Hepatocyte (in vitro differentiated cells): ENCODE data around the gene FLII. TPM values are rescaled to one million over a fixed set of nuclear protein-coding genes. Genes with fewer than 3 reads are reported as not detected.

ENCODE experiments used
- DNase-seq: peaks from one replicate; pipeline ENCODE4 v3.0.0-alpha.2; 2016; ENCODE audit warnings: low spot score
- H2AFZ ChIP-seq: fragments of 200-600 bp; sonication (generic); 2 replicates; pipeline ENCODE4 v1.6.0; 2016; ENCODE audit warnings: antibody characterized with exemption, mild to moderate bottlenecking
- H3K27ac ChIP-seq: fragments of 200-600 bp; sonication (generic); 2 replicates; pipeline ENCODE4 v1.5.1; 2016; ENCODE audit warnings: mild to moderate bottlenecking
- H3K27me3 ChIP-seq: fragments of 200-600 bp; sonication (generic); 2 replicates; pipeline ENCODE4 v1.6.1; 2016
- H3K36me3 ChIP-seq: fragments of 200-600 bp; sonication (generic); replicated peaks from 2 replicates; pipeline ENCODE4 v1.5.1; 2016; ENCODE audit warnings: low read depth; ENCODE audit not compliant: insufficient read depth
- H3K4me1 ChIP-seq: fragments of 200-600 bp; sonication (generic); 2 replicates; pipeline ENCODE4 v1.5.1; 2016; ENCODE audit warnings: mild to moderate bottlenecking, moderate library complexity; ENCODE audit not compliant: insufficient read depth
- H3K4me2 ChIP-seq: fragments of 200-600 bp; sonication (generic); 2 replicates; pipeline ENCODE4 v1.6.0; 2016
- H3K4me3 ChIP-seq: fragments of 200-600 bp; sonication (generic); 2 replicates; pipeline ENCODE4 v1.5.1; 2016; ENCODE audit warnings: mild to moderate bottlenecking
- H3K79me2 ChIP-seq: fragments of 200-600 bp; sonication (generic); 2 replicates; pipeline ENCODE4 v1.6.0; 2017; ENCODE audit warnings: mild to moderate bottlenecking
- H3K9me2 ChIP-seq: fragments of 200-600 bp; sonication (generic); replicated peaks from 2 replicates; pipeline ENCODE4 v1.6.0; 2017; ENCODE audit warnings: mild to moderate bottlenecking; ENCODE audit not compliant: insufficient read depth
- H3K9me3 ChIP-seq: fragments of 200-600 bp; sonication (generic); 2 replicates; pipeline ENCODE4 v1.5.1; 2016; ENCODE audit warnings: low read depth, mild to moderate bottlenecking
- H4K20me1 ChIP-seq: fragments of 200-600 bp; sonication (generic); 2 replicates; pipeline ENCODE4 v1.6.0; 2016; ENCODE audit warnings: mild to moderate bottlenecking; ENCODE audit not compliant: insufficient read depth, poor library complexity, severe bottlenecking
- EZH2 ChIP-seq: fragments of 200-600 bp; sonication (generic); IDR thresholded peaks from 2 replicates; pipeline ENCODE4 v1.6.1; 2016; ENCODE audit warnings: antibody characterized with exemption, mild to moderate bottlenecking, borderline replicate concordance
- EZH2phosphoT487 ChIP-seq: fragments of 200-600 bp; sonication (generic); IDR thresholded peaks from one replicate; pipeline ENCODE4 v1.6.1; 2018; ENCODE audit warnings: antibody characterized with exemption, mild to moderate bottlenecking, low read depth, moderate library complexity; ENCODE audit not compliant: unreplicated experiment, severe bottlenecking
- WGBS: methylation state at CpG from one replicate; pipeline ENCODE4 v1.1.6; 2016; ENCODE audit warnings: low lambda C conversion rate; ENCODE audit errors: missing lambda C conversion rate; 5-methylcytosine and 5-hydroxymethylcytosine counted together
- polyA plus RNA-seq: library from polyadenylated mRNA; unstranded; fragments of >200 nt; fragmentation: Nextera tagmentation; extraction: Ambion mirVana; gene quantifications from 2 replicates; pipeline ENCODE4 v1.2.1, GENCODE V29; 2016
- total RNA-seq: library from RNA; depleted of rRNA; stranded (reverse); fragments of >200 nt; gene quantifications from 2 replicates; pipeline ENCODE4 v1.2.3, GENCODE V29; 2014
- TF ChIP-seq, protein P1 (sequence below): fragments of 200-600 bp; sonication (generic); IDR thresholded peaks from 2 replicates; pipeline ENCODE4 v1.5.1; 2016; ENCODE audit warnings: antibody characterized with exemption, mild to moderate bottlenecking; ENCODE audit not compliant: poor library complexity

The FLII gene
- total and polyA plus RNA-seq, 2 experiments from 2014 or later: 142 to 188 TPM

DNA sequence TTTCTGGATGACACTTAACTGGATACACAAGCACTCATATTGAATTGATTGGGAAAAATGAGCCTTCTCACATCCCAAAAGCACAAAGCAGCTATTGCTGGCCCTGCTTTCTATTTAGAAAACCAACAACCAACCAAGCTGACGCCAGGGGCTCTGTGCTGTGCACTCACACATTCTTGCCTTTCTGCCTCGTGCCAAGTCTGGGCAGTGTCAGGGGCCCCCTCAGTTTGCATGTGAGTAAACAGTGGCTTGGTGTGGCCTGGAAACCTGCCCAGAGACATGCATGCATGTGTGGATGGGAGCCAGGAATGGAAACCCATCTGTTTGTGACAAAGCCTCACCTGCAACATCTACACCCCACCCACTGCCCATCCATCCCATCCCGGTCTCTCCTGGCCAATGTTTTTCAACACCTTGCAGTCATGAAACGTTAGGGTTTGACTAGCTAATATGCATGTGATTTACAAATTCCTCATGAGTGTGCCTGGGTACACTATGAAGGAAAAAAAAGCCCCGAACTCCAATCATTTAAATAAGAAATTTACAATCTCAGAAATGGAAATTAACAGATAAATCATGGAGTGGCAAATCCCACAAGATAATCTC is 22.3 kb upstream of the FLII start:
- Histone ChIP-seq H3K4me3 (no peak overlapping the region), H3K4me2 (no peak overlapping the region), H3K9me3 (no peaks in the 10 kb centered on the region), H3K27me3 (no peaks in the 10 kb centered on the region), H2AFZ (no peak overlapping the region), H3K27ac (no peak overlapping the region), H3K9me2 (no peaks in the 10 kb centered on the region), H3K4me1 (no peaks in the 10 kb centered on the region), H3K79me2 (no peaks in the 10 kb centered on the region), H4K20me1 (no peaks in the 10 kb centered on the region), H3K36me3 (no peaks in the 10 kb centered on the region)
- 78% methylated on average over 5 of the region's 5 CpGs for WGBS
- TF ChIP-seq, protein P1, sequence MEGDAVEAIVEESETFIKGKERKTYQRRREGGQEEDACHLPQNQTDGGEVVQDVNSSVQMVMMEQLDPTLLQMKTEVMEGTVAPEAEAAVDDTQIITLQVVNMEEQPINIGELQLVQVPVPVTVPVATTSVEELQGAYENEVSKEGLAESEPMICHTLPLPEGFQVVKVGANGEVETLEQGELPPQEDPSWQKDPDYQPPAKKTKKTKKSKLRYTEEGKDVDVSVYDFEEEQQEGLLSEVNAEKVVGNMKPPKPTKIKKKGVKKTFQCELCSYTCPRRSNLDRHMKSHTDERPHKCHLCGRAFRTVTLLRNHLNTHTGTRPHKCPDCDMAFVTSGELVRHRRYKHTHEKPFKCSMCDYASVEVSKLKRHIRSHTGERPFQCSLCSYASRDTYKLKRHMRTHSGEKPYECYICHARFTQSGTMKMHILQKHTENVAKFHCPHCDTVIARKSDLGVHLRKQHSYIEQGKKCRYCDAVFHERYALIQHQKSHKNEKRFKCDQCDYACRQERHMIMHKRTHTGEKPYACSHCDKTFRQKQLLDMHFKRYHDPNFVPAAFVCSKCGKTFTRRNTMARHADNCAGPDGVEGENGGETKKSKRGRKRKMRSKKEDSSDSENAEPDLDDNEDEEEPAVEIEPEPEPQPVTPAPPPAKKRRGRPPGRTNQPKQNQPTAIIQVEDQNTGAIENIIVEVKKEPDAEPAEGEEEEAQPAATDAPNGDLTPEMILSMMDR: no peak
- TF ChIP-seq EZH2 (no peak), EZH2phosphoT487 (no peak)
- peak; percentile 36 for DNase-seq

DNA sequence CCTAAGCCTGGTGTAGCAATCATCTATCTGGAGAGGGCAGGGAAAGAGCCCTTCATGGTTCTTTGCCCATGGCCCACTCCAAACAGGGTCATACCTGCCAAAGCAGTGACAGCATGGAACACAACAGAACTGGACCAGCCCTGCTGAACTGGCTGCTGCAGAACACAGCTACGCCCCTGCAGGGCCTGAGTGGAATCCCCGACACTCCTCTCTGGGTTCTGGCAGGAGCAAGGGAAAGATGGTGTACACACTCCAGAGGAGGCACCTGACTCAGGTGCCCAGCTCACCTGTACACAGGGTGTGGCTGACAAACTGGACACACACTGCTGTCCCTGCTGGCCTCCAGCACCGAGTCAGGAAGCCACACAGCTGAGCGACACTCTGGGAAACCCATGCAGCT is 21.7 kb upstream of the FLII start:
- no peaks in the 10 kb centered on the region for H3K36me3 ChIP-seq
- TF ChIP-seq, protein P1: no peak
- TF ChIP-seq EZH2phosphoT487: no peak
- TF ChIP-seq EZH2: no peak

DNA sequence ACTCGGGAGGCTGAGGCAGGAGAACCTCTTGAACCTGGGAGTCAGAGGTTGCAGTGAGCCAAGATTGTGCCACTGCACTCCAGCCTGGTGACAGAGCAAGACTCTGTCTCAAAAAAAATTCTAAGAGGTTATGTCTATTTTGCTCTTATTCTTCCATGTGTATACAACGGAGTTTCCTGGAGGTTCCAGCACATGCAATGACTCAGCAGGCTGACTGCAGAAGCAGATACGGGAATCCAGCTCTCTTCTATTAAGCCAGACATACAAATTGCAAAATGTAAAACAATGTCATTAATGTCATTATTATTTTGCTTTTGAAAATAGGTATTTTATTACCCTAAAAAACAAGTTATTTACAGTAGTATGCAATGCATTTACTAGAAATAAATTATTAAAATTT is 20.3 kb upstream of the FLII start:
- H3K27me3 ChIP-seq: no peaks in the 10 kb centered on the region
- no peak overlapping the region for H3K4me3 ChIP-seq
- H3K9me3 ChIP-seq: no peaks in the 10 kb centered on the region
- 85% methylated on average over 3 of the region's 3 CpGs for WGBS
- no peaks in the 10 kb centered on the region for H3K4me1 ChIP-seq
- H4K20me1 ChIP-seq: no peaks in the 10 kb centered on the region
- no peak for DNase-seq
- H3K4me2 ChIP-seq: no peak overlapping the region
- TF ChIP-seq EZH2: no peak
- H3K36me3 ChIP-seq: no peaks in the 10 kb centered on the region
- H3K27ac ChIP-seq: no peak overlapping the region
- H2AFZ ChIP-seq: no peak overlapping the region
- no peaks in the 10 kb centered on the region for H3K9me2 ChIP-seq
- no peaks in the 10 kb centered on the region for H3K79me2 ChIP-seq

More for the DNA sequence above, 21.7 kb upstream of the FLII start:
- H3K27ac ChIP-seq: peak overlapping the region; percentile 12
- H3K4me3 ChIP-seq: no peak overlapping the region
- H4K20me1 ChIP-seq: no peaks in the 10 kb centered on the region
- no peak for DNase-seq
- H3K27me3 ChIP-seq: no peaks in the 10 kb centered on the region
- no peak overlapping the region for H3K4me2 ChIP-seq
- no peaks in the 10 kb centered on the region for H3K9me3 ChIP-seq
- 98% methylated on average over 4 of the region's 4 CpGs for WGBS
- no peaks in the 10 kb centered on the region for H3K79me2 ChIP-seq
- no peaks in the 10 kb centered on the region for H3K9me2 ChIP-seq
- H2AFZ ChIP-seq: no peak overlapping the region
- no peaks in the 10 kb centered on the region for H3K4me1 ChIP-seq

DNA sequence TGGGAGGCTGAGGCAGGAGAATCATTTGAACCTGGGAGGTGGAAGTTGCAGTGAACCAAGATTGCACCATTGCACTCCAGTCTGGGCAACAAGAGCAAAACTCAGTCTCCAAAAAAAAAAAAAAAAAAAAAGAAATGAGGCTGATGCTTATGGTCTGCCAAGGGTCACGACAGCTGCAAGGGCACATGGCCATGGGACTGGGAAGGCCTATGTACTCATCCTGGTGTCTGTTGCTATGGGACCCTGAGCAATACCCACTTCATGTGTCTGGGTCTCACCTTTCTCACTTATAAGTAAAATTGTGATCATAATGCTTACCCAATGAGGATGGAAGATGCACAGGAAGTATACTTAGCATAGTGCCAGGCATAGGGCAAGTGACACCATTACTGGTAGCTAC is 18.5 kb upstream of the FLII start:
- TF ChIP-seq EZH2phosphoT487: no peak
- TF ChIP-seq EZH2: no peak
- TF ChIP-seq, protein P1: no peak
- 100% methylated on average over 1 of the region's 1 CpG for WGBS
- Histone ChIP-seq H2AFZ (no peak overlapping the region), H3K79me2 (no peaks in the 10 kb centered on the region), H4K20me1 (no peaks in the 10 kb centered on the region), H3K27ac (no peak overlapping the region), H3K4me1 (no peaks in the 10 kb centered on the region), H3K27me3 (no peaks in the 10 kb centered on the region), H3K9me2 (no peaks in the 10 kb centered on the region), H3K9me3 (no peaks in the 10 kb centered on the region), H3K4me3 (no peak overlapping the region), H3K36me3 (no peaks in the 10 kb centered on the region), H3K4me2 (no peak overlapping the region)
- DNase-seq: no peak
